Astrocyte of the cerebellum (primary cell): Measurements from ENCODE around the gene TBX5.

ENCODE experiments used
- DNase-seq: peaks from one replicate; pipeline ENCODE4 v3.0.0-alpha.2; 2011; ENCODE audit warnings: low read depth
- H3K4me3 ChIP-seq: 2 replicates; pipeline ENCODE4 v1.5.1; 2011; ENCODE audit warnings: mild to moderate bottlenecking, low read depth, low read length, moderate library complexity
- in situ Hi-C: cut with HindIII; loops from 2 replicates; pipeline ENCODE4 v1.10.0; 2017; ENCODE audit warnings: low sequenced_read_pairs
- TF ChIP-seq, protein P1 (sequence below): IDR thresholded peaks from 2 replicates; pipeline ENCODE4 v1.5.1; 2012; ENCODE audit warnings: low read length, low read depth, moderate library complexity, mild to moderate bottlenecking; ENCODE audit errors: missing control alignments

The TBX5 gene

GRCh38 chr12:114334395-114334794 is 71.5 kb downstream of the TBX5 start:
- no peak for DNase-seq
- TF ChIP-seq, protein P1, sequence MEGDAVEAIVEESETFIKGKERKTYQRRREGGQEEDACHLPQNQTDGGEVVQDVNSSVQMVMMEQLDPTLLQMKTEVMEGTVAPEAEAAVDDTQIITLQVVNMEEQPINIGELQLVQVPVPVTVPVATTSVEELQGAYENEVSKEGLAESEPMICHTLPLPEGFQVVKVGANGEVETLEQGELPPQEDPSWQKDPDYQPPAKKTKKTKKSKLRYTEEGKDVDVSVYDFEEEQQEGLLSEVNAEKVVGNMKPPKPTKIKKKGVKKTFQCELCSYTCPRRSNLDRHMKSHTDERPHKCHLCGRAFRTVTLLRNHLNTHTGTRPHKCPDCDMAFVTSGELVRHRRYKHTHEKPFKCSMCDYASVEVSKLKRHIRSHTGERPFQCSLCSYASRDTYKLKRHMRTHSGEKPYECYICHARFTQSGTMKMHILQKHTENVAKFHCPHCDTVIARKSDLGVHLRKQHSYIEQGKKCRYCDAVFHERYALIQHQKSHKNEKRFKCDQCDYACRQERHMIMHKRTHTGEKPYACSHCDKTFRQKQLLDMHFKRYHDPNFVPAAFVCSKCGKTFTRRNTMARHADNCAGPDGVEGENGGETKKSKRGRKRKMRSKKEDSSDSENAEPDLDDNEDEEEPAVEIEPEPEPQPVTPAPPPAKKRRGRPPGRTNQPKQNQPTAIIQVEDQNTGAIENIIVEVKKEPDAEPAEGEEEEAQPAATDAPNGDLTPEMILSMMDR = no peak
- in situ Hi-C loops = no loop called here
- no peak overlapping the region for H3K4me3 ChIP-seq

- no peak overlapping the region for H3K4me3 ChIP-seq
- DNase-seq = no peak
- in situ Hi-C loops = no loop called here
- TF ChIP-seq, protein P1 = no peak
Observed at GRCh38 chr12:114328292-114328691, 77.7 kb downstream of the TBX5 start.

DNA sequence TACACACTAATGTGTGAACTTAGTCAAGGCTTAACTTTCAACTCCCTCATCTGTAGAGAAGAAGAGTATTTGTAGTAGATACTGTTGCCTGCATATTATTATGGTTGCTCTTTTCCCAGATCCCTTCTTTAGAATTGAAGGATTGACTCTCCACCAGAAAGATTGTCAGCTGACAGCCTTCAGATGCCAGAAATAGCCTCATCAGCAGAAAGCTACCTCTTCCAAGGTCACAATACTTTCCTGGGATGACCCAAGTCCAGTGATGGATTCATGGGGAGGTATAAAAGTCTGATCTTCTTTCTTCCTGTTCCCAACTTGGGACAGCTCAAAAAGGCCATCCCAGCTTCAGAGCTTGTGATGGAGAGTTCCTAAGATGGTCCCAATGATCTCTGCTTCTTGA is 78.2 kb downstream of the TBX5 start:
- no peak overlapping the region for H3K4me3 ChIP-seq
- in situ Hi-C loops = no loop called here
- TF ChIP-seq, protein P1 = no peak
- no peak for DNase-seq

DNA sequence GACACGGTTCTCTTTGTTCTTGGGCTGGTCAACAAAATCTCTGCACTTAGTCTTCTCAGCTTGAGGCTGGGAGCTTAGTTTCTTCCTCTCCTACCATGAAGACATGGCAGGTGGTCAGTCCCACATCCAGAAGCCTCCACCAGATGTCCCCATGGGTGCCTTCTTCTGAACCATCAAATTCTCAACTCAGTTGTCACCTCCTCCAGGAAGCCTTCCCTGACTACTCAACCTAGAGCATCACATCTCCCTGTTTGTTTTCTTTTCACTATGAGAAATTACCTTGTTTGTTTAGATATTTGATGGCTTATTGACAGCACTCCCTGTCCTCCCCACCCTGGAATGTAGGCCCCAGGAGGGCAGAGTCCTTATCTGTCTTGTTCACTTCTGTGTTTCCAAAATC is 84.4 kb downstream of the TBX5 start:
- in situ Hi-C loops = no loop called here
- DNase-seq = no peak
- TF ChIP-seq, protein P1 = no peak
- no peak overlapping the region for H3K4me3 ChIP-seq

DNA sequence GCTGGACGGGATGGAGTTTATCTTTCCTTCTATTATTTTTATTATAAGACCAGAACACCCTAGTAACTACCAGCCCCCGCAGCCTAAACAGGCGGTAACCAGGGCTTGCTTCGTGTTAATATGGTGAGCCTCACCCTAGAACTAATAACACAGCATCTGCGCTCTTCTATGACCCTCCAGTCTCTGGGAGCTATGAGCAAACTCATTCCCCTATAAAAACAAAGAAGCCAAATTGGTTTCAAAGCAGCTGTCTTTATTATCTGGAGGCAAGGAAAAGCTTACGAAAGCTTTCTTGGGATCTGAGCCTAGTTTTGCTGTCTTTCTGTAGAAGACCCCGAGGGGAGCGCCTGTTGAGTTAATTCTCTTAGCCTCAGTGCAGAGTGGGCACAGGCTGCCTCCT is 85.0 kb downstream of the TBX5 start:
- DNase-seq = no peak
- TF ChIP-seq, protein P1 = no peak
- in situ Hi-C loops = no loop called here
- H3K4me3 ChIP-seq = no peak overlapping the region

DNA sequence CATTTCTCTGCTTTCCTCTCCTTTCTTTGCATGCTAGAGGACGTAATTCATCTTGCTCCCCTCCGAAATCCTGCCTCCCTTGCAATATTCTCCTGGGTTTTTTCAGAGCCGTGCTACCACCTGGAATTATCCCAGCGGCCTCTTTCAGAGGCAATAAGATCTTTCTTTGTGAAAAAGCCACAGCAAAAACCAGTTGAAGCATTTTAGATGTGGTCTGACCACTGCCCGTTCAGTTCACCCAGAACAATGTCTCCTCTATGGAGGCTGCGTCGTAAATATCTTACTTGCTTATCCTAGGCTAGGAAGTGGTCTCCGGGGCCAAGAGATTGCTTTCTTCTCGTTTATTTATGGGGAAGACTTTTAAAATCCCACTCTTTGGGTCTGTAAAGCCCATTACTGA is 85.8 kb downstream of the TBX5 start:
- in situ Hi-C loops = no loop called here
- TF ChIP-seq, protein P1 = no peak
- no peak for DNase-seq
- no peak overlapping the region for H3K4me3 ChIP-seq

DNA sequence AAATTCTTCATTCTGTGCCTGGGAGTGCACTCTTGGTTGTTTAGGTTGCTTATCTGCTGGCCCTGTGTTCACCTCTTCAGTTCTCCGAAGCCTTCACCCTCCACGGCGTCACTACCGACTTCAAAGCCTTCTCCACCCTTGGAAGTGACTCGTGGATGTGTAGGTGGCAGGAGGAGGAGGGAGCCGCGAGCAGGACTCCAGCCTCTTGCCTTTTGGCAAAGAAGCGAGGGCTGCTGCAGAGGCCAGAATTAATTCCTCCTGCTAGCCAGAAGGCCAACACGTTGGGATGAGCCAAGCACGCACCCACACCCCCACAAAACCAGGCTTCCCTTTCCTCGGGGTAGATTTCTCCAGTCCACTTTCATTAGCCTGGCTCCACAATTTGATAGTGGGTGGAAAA is 86.5 kb downstream of the TBX5 start:
- TF ChIP-seq, protein P1 = no peak
- in situ Hi-C loops = no loop called here

More for the DNA sequence above, 86.5 kb downstream of the TBX5 start:
- DNase-seq = no peak
- no peak overlapping the region for H3K4me3 ChIP-seq
